H1 (cell line): ENCODE measurements around the gene ELFN2. TPM values are rescaled to one million over a fixed set of nuclear protein-coding genes. Genes with fewer than 3 reads are reported as not detected.

Experiments used
- polyA plus RNA-seq, 7 experiments: library from polyadenylated mRNA; depleted of rRNA in 3 of 7; stranded (reverse) in 5 of 7; unstranded in 2 of 7; fragments of >200 nt in 5 of 7; fragments of 200-250 nt in 2 of 7; gene quantifications; 1 replicate in 5 of 7; 2 replicates in 1 of 7; 4 replicates in 1 of 7; pipeline versions ENCODE4 v1.2.1 to v1.2.3, GENCODE V29; 2011 to 2013; ENCODE audit warnings: missing spikeins in 2 of 7, mixed read lengths in 2 of 7
- total RNA-seq: library from RNA; stranded (reverse); fragmentation: NEBNext Ultra II Directional; extraction: Animal tissue kit (Norgen Biotek cat#: 25700); gene quantifications from 2 replicates; pipeline ENCODE4 v1.2.1, GENCODE V29; 2021
- TF ChIP-seq, protein P1 (sequence below): fragments of 300-600 bp; sonication (generic); IDR thresholded peaks from 2 replicates; pipeline ENCODE4 v1.7.1; 2012; ENCODE audit warnings: low read length, moderate library complexity, mild to moderate bottlenecking, inconsistent platforms; ENCODE audit not compliant: insufficient replicate concordance

The ELFN2 gene
- total and polyA plus RNA-seq, 2 of the 8 experiments (the other 6 are each of a cell fraction or from before 2014, with no cell fraction given) = 0.63 to 0.88 TPM

DNA sequence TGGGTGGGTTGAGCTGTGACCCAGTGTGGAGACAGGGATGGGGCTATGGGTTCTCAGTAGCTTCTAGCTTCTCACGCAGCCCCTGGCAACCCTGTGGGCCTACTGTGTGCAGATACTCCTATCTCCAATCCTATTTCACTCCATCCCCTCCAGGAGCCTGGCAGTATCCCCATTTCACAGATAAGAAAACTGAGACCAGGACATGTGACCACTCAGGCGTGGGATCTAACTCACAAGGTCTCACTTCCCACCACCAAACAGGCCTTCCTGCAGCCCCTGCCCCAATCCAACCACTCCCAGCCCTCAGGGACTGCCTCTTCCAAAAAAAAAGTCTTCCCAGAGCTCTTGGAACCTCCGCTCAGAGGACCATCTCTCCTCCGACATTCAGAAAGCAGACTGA lies 15.6 kb downstream of the ELFN2 start (continued):
- TF ChIP-seq, protein P1, sequence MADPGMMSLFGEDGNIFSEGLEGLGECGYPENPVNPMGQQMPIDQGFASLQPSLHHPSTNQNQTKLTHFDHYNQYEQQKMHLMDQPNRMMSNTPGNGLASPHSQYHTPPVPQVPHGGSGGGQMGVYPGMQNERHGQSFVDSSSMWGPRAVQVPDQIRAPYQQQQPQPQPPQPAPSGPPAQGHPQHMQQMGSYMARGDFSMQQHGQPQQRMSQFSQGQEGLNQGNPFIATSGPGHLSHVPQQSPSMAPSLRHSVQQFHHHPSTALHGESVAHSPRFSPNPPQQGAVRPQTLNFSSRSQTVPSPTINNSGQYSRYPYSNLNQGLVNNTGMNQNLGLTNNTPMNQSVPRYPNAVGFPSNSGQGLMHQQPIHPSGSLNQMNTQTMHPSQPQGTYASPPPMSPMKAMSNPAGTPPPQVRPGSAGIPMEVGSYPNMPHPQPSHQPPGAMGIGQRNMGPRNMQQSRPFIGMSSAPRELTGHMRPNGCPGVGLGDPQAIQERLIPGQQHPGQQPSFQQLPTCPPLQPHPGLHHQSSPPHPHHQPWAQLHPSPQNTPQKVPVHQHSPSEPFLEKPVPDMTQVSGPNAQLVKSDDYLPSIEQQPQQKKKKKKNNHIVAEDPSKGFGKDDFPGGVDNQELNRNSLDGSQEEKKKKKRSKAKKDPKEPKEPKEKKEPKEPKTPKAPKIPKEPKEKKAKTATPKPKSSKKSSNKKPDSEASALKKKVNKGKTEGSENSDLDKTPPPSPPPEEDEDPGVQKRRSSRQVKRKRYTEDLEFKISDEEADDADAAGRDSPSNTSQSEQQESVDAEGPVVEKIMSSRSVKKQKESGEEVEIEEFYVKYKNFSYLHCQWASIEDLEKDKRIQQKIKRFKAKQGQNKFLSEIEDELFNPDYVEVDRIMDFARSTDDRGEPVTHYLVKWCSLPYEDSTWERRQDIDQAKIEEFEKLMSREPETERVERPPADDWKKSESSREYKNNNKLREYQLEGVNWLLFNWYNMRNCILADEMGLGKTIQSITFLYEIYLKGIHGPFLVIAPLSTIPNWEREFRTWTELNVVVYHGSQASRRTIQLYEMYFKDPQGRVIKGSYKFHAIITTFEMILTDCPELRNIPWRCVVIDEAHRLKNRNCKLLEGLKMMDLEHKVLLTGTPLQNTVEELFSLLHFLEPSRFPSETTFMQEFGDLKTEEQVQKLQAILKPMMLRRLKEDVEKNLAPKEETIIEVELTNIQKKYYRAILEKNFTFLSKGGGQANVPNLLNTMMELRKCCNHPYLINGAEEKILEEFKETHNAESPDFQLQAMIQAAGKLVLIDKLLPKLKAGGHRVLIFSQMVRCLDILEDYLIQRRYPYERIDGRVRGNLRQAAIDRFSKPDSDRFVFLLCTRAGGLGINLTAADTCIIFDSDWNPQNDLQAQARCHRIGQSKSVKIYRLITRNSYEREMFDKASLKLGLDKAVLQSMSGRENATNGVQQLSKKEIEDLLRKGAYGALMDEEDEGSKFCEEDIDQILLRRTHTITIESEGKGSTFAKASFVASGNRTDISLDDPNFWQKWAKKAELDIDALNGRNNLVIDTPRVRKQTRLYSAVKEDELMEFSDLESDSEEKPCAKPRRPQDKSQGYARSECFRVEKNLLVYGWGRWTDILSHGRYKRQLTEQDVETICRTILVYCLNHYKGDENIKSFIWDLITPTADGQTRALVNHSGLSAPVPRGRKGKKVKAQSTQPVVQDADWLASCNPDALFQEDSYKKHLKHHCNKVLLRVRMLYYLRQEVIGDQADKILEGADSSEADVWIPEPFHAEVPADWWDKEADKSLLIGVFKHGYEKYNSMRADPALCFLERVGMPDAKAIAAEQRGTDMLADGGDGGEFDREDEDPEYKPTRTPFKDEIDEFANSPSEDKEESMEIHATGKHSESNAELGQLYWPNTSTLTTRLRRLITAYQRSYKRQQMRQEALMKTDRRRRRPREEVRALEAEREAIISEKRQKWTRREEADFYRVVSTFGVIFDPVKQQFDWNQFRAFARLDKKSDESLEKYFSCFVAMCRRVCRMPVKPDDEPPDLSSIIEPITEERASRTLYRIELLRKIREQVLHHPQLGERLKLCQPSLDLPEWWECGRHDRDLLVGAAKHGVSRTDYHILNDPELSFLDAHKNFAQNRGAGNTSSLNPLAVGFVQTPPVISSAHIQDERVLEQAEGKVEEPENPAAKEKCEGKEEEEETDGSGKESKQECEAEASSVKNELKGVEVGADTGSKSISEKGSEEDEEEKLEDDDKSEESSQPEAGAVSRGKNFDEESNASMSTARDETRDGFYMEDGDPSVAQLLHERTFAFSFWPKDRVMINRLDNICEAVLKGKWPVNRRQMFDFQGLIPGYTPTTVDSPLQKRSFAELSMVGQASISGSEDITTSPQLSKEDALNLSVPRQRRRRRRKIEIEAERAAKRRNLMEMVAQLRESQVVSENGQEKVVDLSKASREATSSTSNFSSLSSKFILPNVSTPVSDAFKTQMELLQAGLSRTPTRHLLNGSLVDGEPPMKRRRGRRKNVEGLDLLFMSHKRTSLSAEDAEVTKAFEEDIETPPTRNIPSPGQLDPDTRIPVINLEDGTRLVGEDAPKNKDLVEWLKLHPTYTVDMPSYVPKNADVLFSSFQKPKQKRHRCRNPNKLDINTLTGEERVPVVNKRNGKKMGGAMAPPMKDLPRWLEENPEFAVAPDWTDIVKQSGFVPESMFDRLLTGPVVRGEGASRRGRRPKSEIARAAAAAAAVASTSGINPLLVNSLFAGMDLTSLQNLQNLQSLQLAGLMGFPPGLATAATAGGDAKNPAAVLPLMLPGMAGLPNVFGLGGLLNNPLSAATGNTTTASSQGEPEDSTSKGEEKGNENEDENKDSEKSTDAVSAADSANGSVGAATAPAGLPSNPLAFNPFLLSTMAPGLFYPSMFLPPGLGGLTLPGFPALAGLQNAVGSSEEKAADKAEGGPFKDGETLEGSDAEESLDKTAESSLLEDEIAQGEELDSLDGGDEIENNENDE = no peak
